ENCODE results near the gene JARID2.
A peak's percentile ranks its signal among the peaks of the same experiment; 100 is the strongest.

JARID2 gene

DNA sequence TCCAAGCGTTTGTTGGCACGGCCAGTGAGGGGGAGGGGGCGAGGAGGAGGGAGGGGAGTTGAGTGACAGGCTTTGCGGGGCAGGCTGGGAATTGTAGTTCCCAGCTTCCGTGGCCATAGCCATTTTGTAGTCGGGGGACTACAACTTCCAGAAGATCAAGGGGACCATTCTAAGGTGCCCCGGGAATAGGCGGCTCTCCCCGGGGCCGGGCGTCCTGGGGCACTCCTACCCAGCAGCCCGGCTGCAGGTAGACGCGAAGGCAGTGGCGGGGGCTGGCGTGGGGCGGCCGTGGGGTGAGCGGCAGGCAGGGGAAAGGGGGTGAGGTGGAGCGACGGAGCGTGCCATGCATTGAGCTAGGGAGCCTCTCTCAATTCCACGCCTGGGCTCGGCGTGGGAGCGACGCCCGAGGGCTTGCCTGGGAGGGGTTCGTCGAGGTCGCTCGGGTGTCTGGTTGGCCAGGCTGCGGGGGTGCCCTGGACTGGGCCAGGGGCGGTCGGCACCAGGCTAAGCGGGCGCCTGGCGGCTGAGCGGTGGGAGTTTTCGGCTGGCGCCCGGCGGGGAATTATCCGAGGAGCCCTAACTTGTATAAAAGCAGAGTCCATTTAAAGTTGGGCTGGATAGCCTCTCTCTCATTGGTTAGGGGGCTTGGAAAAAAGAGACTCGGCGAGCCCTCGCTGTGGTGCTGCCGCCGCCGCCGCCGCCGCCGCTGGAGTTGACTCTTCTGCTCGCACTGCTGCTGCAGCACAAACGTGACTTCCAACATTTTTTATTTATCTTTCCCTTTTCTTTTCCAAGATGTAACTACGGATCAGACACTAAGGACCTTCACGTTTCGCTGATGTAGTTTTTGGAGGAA, at the start of gene JARID2:
Gene JARID2, plus strand, starts transcription at position 709 of the 856 bp plus-strand sequence. CDS start 471 bp downstream, outside the sequence.
- peak; percentile 96 for DNase-seq

DNA sequence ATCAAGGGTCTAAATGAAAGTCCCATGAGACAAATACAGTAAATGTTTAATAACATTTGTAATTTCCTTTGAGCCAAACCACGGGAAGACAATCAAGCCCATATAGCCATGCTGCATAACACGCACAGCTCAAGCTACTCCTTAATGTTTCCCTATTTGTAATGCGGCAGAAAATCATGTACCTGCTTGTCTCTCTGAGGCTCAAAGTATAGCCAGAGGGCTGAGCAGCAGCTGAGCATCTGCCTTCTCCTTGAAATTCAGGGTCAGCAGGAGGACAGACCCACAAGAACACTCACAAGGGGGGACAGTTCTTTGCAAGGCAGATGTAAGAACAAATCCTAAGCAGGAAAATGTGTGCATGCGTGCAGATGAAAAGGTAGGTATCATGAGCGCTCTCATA, 45.8 kb upstream of the JARID2 start:
- DNase-seq: no peak

DNA sequence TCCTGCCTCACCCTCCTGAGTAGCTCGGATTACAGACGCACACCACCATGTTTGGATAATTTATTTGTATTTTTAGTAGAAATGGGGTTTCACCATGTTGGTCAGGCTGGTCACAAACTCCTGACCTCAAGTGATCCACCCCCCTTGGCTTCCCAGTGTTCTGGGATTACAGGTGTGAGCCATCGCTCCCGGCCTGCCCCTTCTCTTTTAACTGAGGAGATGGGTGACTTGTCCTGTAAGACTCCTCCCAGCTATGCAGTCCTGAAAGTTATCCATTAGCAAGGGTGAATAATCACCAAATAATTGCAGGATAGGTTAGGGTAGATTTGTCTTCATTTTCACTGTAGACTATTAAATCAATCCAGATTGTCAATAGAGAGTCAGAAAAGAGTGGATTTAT, 40.5 kb upstream of the JARID2 start:
- DNase-seq: no peak

DNA sequence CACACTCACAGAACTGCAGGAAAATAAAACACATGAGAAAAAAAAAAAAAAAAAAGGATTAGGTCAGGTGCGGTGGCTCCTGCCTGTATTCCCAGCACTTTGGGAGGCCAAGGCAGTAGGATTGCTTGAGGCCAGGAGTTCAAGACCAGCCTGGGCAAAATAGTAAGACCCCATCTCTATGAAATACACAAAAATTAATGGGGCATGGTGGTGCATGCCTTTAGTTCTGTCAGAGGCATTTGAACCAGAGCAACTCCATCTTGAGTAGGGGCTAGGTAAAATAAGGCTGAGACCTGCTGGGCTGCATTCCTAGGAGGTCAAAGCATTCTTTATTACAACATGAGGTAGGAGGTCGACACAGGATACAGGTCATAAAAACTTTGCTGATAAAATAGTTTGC, 39.0 kb upstream of the JARID2 start:
- DNase-seq: no peak

DNA sequence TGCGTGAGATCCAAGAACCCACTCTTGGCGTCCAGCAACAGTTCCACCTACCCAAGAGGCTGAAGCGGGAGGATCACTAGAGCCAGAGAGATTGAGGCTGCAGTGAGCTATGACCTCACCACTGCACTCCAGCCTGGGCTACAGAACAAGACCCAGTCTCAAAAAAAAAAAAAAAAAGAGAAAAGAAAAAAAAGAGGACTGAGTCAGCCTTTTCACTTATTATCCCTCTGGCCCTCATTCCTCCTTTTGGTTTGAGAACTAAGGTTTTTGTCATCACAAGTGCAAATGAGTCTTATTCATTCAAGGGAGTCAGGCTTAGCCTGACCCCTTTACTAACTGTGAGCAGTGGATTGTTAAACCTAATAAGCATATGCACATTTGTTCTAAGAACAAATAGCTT, 37.9 kb upstream of the JARID2 start:
- DNase-seq: no peak

DNA sequence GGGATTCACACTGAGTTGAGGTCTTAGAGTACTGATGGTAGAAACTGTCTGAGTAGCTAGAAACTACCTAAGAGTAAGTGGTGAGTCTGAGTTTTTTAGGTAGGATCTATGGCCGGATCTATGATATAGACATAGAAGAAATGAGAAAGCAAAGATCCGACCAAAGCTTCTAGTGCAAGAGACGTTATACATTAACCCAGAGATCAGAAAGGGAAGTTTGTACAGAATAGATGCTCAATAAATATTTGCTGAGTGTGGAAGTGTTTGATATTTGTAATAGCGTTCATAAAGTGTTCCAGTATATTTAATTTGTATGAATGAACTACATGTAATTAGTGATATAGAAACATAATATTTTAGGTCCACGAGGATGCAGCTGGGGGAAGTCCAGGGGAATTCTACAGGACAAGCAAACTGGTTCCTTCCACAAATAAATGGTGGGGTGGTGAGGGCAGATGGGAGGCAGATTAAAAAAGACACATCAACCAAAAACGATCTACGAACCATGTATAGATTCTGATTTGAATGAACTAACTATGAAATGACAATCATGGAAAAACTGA, 31.9 kb upstream of the JARID2 start:
- no peak for DNase-seq

DNA sequence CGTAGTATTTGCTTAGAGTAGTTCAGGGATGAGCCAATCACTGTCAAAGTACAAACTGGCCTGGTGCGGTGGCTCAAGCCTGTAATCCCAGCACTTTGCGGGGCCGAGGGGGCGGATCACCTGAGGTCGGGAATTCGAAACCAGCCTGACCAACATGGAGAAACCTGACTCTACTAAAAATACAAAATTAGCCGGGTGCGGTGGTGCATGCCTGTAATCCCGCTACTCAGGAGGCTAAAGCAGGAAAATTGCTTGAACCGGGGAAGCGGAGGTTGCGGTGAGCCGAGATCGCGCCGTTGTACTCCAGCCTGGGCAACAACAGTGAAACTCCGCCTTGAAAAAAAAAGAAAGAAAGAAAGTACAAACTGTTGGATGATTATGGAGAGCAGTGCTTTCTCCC, 27.5 kb upstream of the JARID2 start:
- no peak for DNase-seq

DNA sequence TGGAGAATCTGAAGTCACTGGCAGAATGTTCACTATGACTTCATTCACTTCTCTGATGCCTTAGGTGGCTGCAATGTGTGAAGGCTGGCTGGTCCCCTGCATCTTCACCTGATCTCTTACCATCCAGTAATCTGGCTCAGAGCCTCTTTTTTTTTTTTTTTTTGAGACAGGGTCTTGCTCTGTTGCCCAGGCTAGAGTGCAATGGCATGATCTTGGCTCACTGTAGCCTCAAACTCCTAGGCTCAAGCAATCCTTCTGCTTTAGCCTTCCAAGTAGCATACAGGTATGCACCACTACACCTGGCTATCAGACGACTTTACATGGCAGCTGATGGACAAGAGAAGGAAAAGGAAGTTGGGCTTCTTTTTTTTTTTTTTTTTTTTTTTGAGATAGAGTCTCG, 25.8 kb upstream of the JARID2 start:
- no peak for DNase-seq

DNA sequence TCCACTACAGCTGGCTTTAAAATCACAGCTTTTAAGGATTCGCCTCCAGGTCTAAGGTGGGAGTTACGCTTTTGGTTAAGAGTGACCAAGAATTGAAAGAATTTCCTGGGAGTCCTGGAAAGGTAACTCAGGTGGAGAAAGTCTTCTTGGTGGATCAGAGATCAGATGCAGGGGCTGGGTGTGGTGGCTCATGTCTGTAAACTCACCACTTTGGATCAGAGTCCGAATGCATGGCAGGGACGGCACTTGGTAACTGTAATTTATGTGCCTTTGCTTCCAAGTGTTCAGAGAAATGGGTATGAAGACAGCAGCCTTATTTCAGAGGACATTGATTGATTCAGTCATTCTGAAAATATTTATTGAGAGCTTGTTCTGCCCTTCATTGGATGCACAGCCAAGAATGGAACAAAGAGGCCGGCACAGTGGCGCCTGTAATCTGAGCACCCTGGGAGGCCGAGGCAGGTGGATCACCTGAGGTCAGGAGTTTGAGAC, 18.0 kb upstream of the JARID2 start:
- DNase-seq: no peak

DNA sequence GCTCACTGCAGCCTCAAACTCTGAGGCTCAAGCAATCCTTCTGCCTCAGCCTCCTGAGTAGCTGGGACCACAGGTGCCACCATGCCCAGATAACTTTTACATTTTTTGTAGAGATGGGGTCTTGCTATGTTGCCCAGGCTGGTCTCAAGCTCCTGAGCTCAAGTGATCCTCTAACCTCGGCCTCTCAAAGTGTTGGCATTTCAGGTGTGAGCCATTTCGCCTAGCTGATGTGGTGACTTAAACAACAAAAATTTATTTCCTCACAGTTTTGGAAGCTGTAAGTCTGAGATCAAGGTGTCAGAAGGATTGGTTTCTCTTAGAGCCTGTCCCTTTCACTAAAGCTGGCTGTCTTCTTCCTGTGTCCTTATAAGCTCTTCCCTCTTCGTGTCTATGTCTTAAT, 15.0 kb upstream of the JARID2 start:
- no peak for DNase-seq

DNA sequence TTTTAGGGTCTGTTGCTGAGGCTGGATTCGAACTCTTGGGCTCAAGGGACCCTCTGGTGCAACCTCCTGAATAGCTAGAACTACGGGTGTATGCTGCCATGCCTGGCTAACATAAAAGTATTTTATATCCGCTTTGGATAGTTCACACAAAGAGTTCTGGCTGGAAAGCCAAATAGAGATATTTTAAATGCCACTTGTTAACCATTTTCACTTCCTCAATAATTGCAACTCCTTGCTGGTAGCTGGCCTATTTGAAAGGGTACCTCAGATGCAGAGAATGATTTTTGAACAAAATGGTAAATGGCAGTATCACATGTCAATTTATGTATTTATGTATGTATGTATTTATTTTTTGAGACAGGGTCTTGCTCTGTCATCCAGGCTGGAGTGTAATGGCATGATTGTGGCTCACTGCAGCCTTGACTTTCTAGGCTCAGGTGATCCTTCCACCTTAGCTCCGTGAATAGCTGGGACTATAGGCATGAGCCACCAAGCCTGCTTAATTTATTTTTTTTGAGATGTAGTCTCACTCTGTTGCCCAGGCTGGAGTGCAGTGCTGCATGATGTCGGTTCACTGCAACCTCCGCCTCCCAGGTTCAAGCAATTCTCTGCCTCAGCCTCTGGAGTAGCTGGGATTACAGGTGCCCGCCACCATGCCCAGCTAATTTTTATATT, 12.9 kb upstream of the JARID2 start:
- no peak for DNase-seq

DNA sequence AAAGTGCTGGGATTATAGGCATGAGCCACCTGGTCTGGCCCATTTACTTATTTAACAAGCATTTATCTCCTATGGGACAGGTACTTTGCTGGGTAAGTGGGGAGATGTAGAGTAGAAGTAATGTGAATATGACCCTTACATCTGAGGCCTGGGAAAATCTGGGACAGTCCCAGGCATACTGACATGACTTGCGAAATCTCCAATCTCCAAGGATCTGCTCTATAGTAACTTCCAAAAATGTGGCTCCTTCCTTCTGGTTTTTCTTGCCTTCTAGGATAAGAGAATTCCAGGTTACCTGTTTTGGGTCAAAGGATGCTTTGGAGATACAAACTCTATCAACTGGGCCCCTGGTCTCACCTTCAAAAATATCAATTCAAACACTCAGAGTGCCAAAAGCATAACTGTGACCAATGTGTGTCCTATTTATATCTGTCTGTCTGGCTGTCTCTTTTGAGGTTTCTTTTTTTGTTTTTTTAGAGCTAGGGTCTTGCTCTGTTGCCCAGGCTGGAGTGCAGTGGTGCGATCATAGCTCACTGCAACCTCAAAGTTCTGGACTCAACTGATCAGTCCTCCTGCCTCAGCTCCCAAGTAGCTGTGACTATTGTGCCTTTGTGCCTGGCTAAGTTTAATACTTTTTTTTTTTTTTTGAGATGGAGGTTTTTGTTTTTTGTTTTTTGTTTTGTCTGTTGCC, 11.7 kb upstream of the JARID2 start:
- no peak for DNase-seq

DNA sequence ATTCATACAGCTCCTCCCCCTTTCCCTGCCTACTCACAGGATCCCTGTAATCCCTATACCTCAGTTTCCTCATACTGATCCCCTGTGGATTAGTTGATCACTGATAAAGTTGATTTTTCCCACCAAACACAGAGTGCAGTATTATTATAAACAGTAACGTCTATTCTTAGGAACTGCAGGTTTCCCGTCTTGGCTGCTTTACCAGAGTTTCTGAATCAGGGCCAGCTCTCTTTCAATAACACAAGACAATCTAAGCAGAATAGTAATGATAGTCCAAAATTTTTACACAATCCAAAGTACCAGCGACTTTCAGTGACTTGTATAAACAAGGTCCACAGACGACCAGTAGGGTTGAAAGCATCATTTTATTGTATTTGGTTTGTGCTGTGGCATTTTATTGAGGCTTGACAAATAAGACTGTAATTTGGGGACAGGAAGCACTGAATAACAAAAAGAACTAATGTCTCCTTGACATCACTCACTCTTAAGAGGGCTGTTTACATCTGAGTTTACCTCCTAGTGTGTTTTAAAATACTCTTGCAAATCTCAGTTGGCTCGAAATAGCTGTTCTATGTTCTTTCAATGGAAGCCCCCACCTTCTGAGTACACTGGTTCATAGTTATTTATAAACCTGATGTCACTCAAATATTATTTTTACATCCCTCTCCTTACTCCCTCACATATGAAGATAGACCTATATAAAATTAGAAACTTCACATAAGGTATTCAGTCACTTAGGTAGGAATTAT, 6.1 kb upstream of the JARID2 start:
- DNase-seq: no peak

DNA sequence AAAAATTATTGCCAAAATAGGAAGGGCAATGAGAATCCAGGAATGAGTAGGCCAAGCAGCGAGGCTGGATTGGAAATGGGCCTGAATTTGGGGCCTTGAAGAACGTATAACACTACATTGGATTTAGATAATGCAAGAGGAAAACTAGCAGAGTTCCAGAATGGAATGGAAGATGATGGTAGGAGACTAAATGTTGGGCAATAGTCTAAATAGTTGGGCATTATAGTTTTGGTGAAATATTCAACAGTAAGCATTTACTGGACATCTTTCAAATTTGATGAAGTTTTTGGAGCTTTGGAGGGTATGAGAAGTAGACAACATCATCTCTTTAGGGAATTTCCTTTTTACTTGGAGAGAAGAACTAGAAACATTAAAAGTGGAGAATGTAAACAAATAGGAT, 3.4 kb upstream of the JARID2 start:
- DNase-seq: no peak

DNA sequence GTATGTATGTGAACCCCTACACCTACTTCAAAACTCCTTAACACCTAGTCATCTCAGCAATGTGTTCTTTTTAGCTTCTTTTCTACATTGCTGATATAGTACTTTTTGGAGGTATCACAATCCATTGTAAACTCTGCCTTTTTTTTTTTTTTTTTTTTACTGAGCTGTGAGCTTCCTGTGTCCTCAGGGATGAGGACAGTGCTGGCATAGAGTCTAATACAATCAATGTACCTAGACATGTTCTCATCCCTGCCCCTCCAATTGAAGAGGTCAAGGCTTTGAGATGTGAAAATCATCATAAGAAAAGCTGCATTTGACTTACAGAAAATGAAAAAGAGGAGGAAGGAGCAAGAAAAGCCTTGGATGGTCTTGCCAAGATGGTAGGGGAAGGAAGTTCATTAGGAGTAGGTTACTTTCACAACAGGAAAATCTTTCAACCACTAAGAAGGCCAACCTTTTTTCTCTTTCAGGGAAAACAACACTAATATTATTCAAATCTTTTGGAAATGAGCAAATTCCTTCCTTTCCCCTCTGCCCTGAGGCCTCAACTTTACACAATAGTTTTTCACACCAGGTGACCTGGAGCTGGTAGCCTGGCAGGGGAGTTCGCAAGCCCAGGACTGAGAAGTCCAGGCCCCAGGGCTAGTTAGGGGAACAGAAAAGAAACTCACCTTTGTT, 2.8 kb upstream of the JARID2 start:
- DNase-seq: no peak

DNA sequence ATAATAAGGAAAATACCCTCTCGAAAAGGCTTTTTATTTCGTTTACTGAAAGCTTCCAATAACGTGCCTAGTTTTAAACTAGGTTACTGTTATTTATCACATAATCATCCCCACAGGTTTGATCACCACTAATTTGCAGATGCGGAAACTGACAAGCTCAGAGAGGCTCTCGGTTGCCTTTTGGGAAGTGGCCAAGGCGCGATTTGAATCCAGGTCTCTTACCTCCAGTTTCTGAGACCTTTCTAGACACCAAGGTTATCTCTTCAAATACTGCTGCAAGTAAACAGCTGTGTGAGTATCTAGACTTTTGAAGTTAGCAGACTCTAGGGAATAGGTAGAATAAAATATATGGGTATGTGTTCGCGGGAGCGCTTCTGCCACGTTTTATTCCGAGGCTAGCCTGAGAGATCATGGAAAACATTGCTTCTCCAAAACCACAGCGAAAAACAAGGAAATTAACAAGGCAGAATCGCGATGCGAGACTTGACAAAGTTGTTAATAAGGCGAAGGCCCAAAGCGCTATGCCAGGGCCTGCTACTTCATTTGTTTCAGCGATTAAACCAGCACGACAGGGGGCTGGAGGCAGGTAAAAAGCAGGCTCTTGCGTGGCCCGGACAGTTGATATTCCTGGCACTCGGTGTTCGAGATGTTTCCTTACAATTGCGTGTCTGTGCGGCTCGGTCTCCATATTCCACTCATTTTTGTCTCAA, 1.8 kb upstream of the JARID2 start:
- no peak for DNase-seq

DNA sequence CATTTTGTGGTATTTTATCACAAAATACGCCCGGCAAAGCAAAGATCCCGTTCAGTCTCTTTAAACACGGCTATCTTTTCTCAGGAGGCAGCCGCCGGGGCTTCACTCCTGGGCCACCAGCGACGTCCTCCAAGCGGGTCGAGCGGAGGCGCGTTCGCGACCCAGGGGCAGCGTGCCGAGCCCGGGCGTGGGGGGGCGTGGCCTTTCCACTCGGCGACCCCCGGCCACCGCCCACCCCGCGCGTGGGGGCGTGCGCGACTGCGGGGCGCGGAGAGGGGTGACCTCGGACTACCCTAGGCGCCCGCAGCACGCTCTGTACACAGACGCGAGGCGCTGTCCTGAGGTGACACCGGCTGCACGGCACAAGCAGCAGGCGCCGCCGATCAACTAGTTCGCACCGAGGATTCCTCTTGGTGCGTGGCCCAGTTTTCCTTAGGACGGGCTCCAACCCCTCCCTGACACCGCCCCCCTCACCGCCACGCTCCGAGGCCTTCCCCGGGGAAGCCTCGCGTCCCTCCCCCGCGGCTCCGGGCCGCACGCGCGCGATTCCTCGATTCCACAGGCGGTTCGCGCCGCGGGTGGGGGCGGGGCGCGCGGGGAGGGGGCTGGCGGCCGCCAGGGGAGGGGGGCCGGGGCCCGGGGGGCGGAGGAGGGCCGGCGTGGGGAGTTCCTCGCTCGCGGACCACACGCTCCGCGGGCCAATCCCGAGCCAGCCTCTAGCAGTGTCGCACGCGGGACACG, 1.1 kb upstream of the JARID2 start:
- no peak for DNase-seq

DNA sequence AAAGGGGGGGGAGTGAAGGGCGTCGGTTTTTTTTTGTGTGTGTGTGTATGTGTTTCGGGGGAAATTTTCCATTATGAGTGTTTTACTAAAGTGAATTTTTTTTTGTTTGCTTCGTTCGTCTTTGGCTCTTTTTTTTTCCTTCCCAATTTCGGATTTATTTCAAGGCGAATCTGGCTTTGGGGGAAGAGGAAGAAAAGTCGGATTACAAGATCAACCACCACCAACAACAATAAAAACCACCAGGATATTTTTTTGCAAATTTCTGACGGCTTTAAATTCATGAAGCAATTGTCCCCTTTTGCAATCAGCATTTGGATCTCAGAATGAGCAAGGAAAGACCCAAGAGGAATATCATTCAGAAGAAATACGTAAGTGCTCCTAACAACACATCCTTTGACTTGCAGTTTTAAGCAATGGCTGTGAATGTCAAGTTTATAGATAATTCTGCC, 372 bp downstream of the JARID2 start:
- no peak for DNase-seq

DNA sequence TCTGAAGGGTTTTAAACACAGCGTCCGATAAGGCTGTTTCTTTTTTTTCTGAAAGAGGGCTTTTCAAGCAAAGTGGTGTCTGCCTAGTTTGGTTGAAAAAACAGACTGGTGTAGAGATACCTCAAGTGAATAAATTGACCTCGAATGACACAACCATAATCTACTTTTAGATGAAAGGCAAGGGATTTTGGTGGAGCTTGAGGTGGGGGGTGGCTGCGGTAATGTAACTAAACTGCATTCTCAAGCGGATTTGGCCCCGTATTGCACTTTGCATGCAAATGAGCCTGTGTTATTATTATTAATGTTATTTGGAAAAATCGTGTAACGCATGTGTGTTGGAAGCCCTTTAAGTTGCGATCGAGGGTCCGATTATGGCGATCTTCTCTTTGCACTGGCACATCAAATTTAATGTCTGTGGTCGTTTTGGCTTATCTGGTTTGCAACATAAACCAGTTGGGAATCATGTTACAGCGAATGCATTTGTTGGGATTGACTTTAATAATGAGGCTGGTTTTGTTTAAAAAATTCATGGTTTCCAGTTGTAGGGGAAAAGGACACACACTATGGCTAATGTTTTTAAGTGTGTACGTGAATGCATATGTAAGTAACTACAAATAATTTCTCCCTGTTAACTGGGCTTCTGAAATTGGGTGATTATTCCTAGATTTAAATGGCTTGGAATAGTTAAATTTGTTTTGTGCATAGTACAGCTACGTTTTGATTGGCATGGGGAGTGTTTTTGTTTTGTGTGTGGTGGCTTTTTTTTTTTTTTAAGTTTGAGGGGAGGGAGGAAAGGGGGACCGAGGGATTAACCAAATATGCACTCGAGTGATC, 1.0 kb downstream of the JARID2 start:
- peak; percentile 46 for DNase-seq
